HCT116 (cell line): ENCODE measurements around the gene SMCO1. TPM values are rescaled to one million over a fixed set of nuclear protein-coding genes. Genes with fewer than 3 reads are reported as not detected.

Experiments used
- ATAC-seq: fragments of 200-7000 bp; cut with Tn5 transposase; 2 replicates; pipeline ENCODE4 v1.9.1; 2020; ENCODE audit warnings: mild to moderate bottlenecking, moderate library complexity
- BruUV-seq: library from RNA; stranded (reverse); fragments of 400-500 nt; replicated peaks from 2 replicates; lab custom pipeline; 2021; lab: Mats Ljungman, UMichigan
- CTCF ChIA-PET: fragments of 300-600 bp; sonication (Branson Sonifier 250); formaldehyde crosslinking; loops from one replicate; lab custom pipeline; 2021; ENCODE audit warnings: antibody characterized with exemption; lab: Charles Lee
- POLR2A ChIA-PET: fragments of 300-600, 350-600 bp; sonication (Branson Sonifier 250); formaldehyde crosslinking; loops from one replicate; lab custom pipeline; 2021; ENCODE audit warnings: antibody characterized with exemption; lab: Charles Lee
- RAD21 ChIA-PET, 2 experiments: fragments of 300-600 bp; sonication (Branson Sonifier 250); formaldehyde crosslinking; loops; one replicate each; lab custom pipeline; 2023; ENCODE audit warnings: low total read pairs in 2 of 2; ENCODE audit not compliant: uncharacterized antibody in 2 of 2, unreplicated experiment in 2 of 2, low non-redundant PET in 1 of 2; lab: Charles Lee
- DNase-seq: peaks from one replicate; pipeline ENCODE4 v3.0.0-alpha.2; 2010; ENCODE audit warnings: low read depth, low spot score
- H2AFZ ChIP-seq: fragments of 200-600 bp; shearing (Covaris generic), sonication (generic); 2 replicates; pipeline ENCODE4 v1.6.1; 2017; ENCODE audit warnings: low read depth, mixed run types, mixed read lengths, antibody characterized with exemption, low read length; ENCODE audit not compliant: poor library complexity, severe bottlenecking
- H3K27ac ChIP-seq: 2 replicates; pipeline ENCODE4 v1.5.1; 2012; ENCODE audit warnings: low read depth, low read length
- H3K27me3 ChIP-seq: fragments of 200-600 bp; sonication (generic); 2 replicates; pipeline ENCODE4 v1.6.1; 2016; ENCODE audit warnings: mixed run types, low read length, mixed read lengths; ENCODE audit not compliant: insufficient read depth
- H3K36me3 ChIP-seq, 2 experiments: fragments of 200-500 bp in 1 of 2; fragments of 200-600 bp in 1 of 2; sonication (Bioruptor generic) in 1 of 2; sonication (generic) in 1 of 2; 2 replicates each; pipeline versions ENCODE4 v1.5.1 to v1.6.1; 2014 to 2016; ENCODE audit warnings: low read length in 2 of 2, inconsistent platforms in 1 of 2, mixed read lengths in 1 of 2, mixed run types in 1 of 2; ENCODE audit not compliant: insufficient read depth in 2 of 2, control insufficient read depth in 1 of 2
- H3K4me1 ChIP-seq, 2 experiments: fragments of 200-600 bp in 1 of 2; sonication (generic) in 1 of 2; 2 replicates each; pipeline versions ENCODE4 v1.5.1 to v1.6.1; 2012 to 2017; ENCODE audit warnings: low read length in 2 of 2, inconsistent platforms in 1 of 2, mild to moderate bottlenecking in 1 of 2, mixed read lengths in 1 of 2, mixed run types in 1 of 2, moderate library complexity in 1 of 2; ENCODE audit not compliant: insufficient read depth in 2 of 2, control insufficient read depth in 1 of 2
- H3K4me2 ChIP-seq: fragments of 200-600 bp; sonication (generic); 2 replicates; pipeline ENCODE4 v1.6.1; 2017; ENCODE audit warnings: mixed run types, low read length, mixed read lengths
- H3K4me3 ChIP-seq, 2 experiments: fragments of 200-600 bp in 1 of 2; sonication (generic) in 1 of 2; replicated peaks in 1 of 2; 2 replicates each; pipeline ENCODE4 v1.5.1; 2011 to 2016; ENCODE audit warnings: low read length in 2 of 2, control low read depth in 1 of 2, low read depth in 1 of 2, mild to moderate bottlenecking in 1 of 2, mixed read lengths in 1 of 2, mixed run types in 1 of 2
- H3K79me2 ChIP-seq: fragments of 200-600 bp; sonication (generic); 2 replicates; pipeline ENCODE4 v1.6.1; 2017; ENCODE audit warnings: mild to moderate bottlenecking, mixed run types, low read length, moderate library complexity, mixed read lengths; ENCODE audit not compliant: insufficient read depth
- H3K9ac ChIP-seq: fragments of 200-600 bp; sonication (generic); 2 replicates; pipeline ENCODE4 v1.6.1; 2016; ENCODE audit warnings: low read length, mixed read lengths
- H3K9me2 ChIP-seq: fragments of 200-600 bp; sonication (generic), shearing (Covaris generic); 2 replicates; pipeline ENCODE4 v1.6.1; 2017; ENCODE audit warnings: mixed run types, mild to moderate bottlenecking, moderate library complexity; ENCODE audit not compliant: insufficient read depth
- H3K9me3 ChIP-seq, 2 experiments: fragments of 200-500 bp in 1 of 2; fragments of 200-600 bp in 1 of 2; sonication (Bioruptor generic) in 1 of 2; sonication (generic) in 1 of 2; 2 replicates each; pipeline ENCODE4 v1.6.1; 2014 to 2017; ENCODE audit warnings: low read length in 2 of 2, mixed read lengths in 2 of 2, inconsistent platforms in 1 of 2, low read depth in 1 of 2, mild to moderate bottlenecking in 1 of 2, mixed run types in 1 of 2, moderate library complexity in 1 of 2; ENCODE audit not compliant: control insufficient read depth in 1 of 2, insufficient read depth in 1 of 2
- H4K20me1 ChIP-seq: fragments of 200-600 bp; sonication (generic), shearing (Covaris generic); 2 replicates; pipeline ENCODE4 v1.6.1; 2017; ENCODE audit warnings: mixed run types, mild to moderate bottlenecking, moderate library complexity; ENCODE audit not compliant: insufficient read depth
- CTCF ChIP-seq, 3 experiments: fragments of 200-600 bp in 1 of 3; sonication (generic) in 1 of 3; IDR thresholded peaks in 2 of 3; conservative IDR thresholded peaks in 1 of 3; 2 replicates each; pipeline ENCODE4 v1.5.1; 2012 to 2017; ENCODE audit warnings: low read depth in 2 of 3, low read length in 2 of 3, antibody characterized with exemption in 1 of 3, borderline replicate concordance in 1 of 3, control low read depth in 1 of 3, mild to moderate bottlenecking in 1 of 3, mixed read lengths in 1 of 3, mixed run types in 1 of 3, moderate library complexity in 1 of 3; ENCODE audit not compliant: insufficient read depth in 1 of 3
- EGR1 ChIP-seq: IDR thresholded peaks from 2 replicates; pipeline ENCODE4 v1.6.1; 2012; ENCODE audit warnings: low read depth
- EZH2phosphoT487 ChIP-seq: fragments of 200-600 bp; IDR thresholded peaks from 2 replicates; pipeline ENCODE4 v1.6.1; 2018; ENCODE audit warnings: antibody characterized with exemption, borderline replicate concordance
- JUND ChIP-seq: IDR thresholded peaks from 2 replicates; pipeline ENCODE4 v1.6.1; 2012
- MAX ChIP-seq: IDR thresholded peaks from 2 replicates; pipeline ENCODE4 v1.6.1; 2012
- SIN3A ChIP-seq: IDR thresholded peaks from 2 replicates; pipeline ENCODE4 v1.6.1; 2012; ENCODE audit warnings: low read depth
- YY1 ChIP-seq: IDR thresholded peaks from 2 replicates; pipeline ENCODE4 v1.6.1; 2011; ENCODE audit warnings: low read length, low read depth, moderate library complexity, mild to moderate bottlenecking; ENCODE audit not compliant: insufficient replicate concordance; ENCODE audit errors: extremely low read depth
- ZBTB33 ChIP-seq: IDR thresholded peaks from 2 replicates; pipeline ENCODE4 v1.6.1; 2011; ENCODE audit warnings: mild to moderate bottlenecking, low read length, moderate library complexity; ENCODE audit not compliant: insufficient replicate concordance; ENCODE audit errors: extremely low read depth
- ZNF274 ChIP-seq: fragments of 200-500 bp; sonication (Bioruptor generic); IDR thresholded peaks from 2 replicates; pipeline ENCODE4 v1.6.1; 2014; ENCODE audit warnings: mild to moderate bottlenecking, low read depth, low read length, inconsistent platforms
- intact Hi-C: fragments of 100-400 bp; cut with micrococcal nuclease; formaldehyde crosslinking; loops from 2 replicates; pipeline ENCODE4 v1.10.0; 2022
- total RNA-seq: library from RNA; stranded (reverse); gene quantifications from one replicate; pipeline ENCODE4 v1.2.1, GENCODE V29; 2021; ENCODE audit not compliant: unreplicated experiment

The SMCO1 gene
- total RNA-seq, 1 experiment from 2014 or later, result not detected

GRCh38 chr3:196496183-196496582 lies 19.0 kb downstream of the SMCO1 start:
- intact Hi-C loops, result no loop called here
- TF ChIP-seq EGR1 (no peak), CTCF (IDR thresholded peaks at IDR 0.05 in 2 of 3, conservative IDR thresholded peaks at IDR 0.05 in 1 of 3; ENCODE audit: borderline replicate concordance in 1 of 3, insufficient read depth in 1 of 3, low read depth in 2 of 3, low read length in 2 of 3) (no peak), ZNF274 (no peak), ZBTB33 (no peak), YY1 (no peak), MAX (no peak), JUND (no peak), SIN3A (no peak), EZH2phosphoT487 (no peak)
- TF ChIP-seq, all 23 proteins: peak for 0
- H3K9me2 ChIP-seq, result no peaks in the 10 kb centered on the region
- CTCF ChIA-PET, result no interaction called here
- H3K4me1 ChIP-seq, result peaks cover 0 to 3% of the 10 kb centered on the region in 2 experiments; a peak in 2 of 4 replicates
- DNase-seq (no peak), ATAC-seq (no peak)
- peaks cover 0 to 14% of the 10 kb centered on the region in 2 experiments; a peak in 1 of 4 replicates for H3K36me3 ChIP-seq
- RAD21 ChIA-PET, result interaction anchor here in 1 of 2 experiments (0.6 kb wide), 1 partner anchor 38 kb away, joined by 10 read pairs; no protein-coding TSS in a partner anchor
- peaks cover 99% of the 10 kb centered on the region for H3K79me2 ChIP-seq
- no peak overlapping the region for H3K4me2 ChIP-seq
- H3K9me3 ChIP-seq, result no peaks in the 10 kb centered on the region
- no peak overlapping the region for H3K4me3 ChIP-seq
- no peak overlapping the region for H3K9ac ChIP-seq
- no peak overlapping the region for H3K27ac ChIP-seq
- no peaks in the 10 kb centered on the region for H3K27me3 ChIP-seq
- no peak overlapping the region for H2AFZ ChIP-seq
- H4K20me1 ChIP-seq, result no peaks in the 10 kb centered on the region
- BruUV-seq, result no TSS peak
- POLR2A ChIA-PET, result no interaction called here
